H1 (cell line): ENCODE results near the gene PCYT1A. TPM values are rescaled to one million over a fixed set of nuclear protein-coding genes. Genes with fewer than 3 reads are reported as not detected.
A peak's percentile ranks its signal among the peaks of the same experiment; 100 is the strongest.

ENCODE experiments used
- SP1 ChIP-seq: IDR thresholded peaks from 2 replicates; pipeline ENCODE4 v1.6.1; 2011; ENCODE audit warnings: low read depth, low read length
- polyA plus RNA-seq, 7 experiments: library from polyadenylated mRNA; depleted of rRNA in 3 of 7; stranded (reverse) in 5 of 7; unstranded in 2 of 7; fragments of >200 nt in 5 of 7; fragments of 200-250 nt in 2 of 7; gene quantifications; 1 replicate in 5 of 7; 2 replicates in 1 of 7; 4 replicates in 1 of 7; pipeline versions ENCODE4 v1.2.1 to v1.2.3, GENCODE V29; 2011 to 2013; ENCODE audit warnings: missing spikeins in 2 of 7, mixed read lengths in 2 of 7
- total RNA-seq: library from RNA; stranded (reverse); fragmentation: NEBNext Ultra II Directional; extraction: Animal tissue kit (Norgen Biotek cat#: 25700); gene quantifications from 2 replicates; pipeline ENCODE4 v1.2.1, GENCODE V29; 2021

Gene PCYT1A
- total and polyA plus RNA-seq, 2 of the 8 experiments (the other 6 are each of a cell fraction or from before 2014, with no cell fraction given), result 19.9 to 31.8 TPM

DNA sequence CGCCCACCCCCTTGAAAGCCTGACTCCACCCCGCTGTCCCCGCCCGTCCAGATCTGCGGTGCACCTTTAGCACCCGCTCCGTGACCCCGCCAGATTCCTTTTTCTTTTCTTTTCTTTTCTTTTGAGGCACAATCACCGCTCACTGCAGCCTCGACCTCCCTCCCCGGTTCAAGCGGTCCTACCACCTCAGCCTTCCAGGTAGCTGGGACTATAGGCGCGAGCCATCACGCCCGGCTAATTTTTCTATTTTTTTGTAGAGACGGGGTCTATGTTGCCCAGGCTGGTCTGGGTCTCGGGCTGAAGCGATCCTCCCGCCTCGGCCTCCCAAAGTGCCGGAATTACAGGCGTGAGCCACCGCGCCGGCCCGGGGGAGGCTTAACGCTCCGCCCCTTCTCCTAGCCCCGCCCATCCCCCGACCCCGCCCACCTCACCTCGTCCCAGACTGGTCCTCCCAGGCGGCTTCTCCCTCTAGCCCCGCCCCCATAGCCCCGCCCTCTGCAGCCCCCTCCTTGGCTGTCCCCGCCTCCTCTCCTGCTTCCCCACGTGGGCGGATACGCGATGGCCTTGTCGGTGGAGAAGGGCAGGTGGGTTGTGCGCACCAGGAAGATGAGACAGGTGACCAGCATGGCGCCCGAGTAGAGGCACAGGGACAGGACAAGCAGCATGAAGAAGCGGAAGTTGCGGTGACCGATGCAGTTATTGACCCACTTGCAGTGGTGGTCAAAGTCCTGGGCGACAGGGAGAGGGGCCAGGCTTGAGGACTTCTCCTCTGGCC is 79.5 kb downstream of the PCYT1A start (continued):
- TF ChIP-seq SP1, result 0 out of 2 replicates have a peak, but pooled peaks have one; percentile 6
